ENCODE results near the gene RINT1. TPM values are rescaled to one million over a fixed set of nuclear protein-coding genes. Genes with fewer than 3 reads are reported as not detected.
A peak's percentile ranks its signal among the peaks of the same experiment; 100 is the strongest.

RINT1 gene
- total RNA-seq, 1 experiment from 2014 or later = 26.6 TPM

GRCh38 chr7:105581066-105581811, 49.2 kb downstream of the RINT1 start, which contains the start of gene EFCAB10 (continued):
- TF ChIP-seq ARID4B (CRISPR knock-in tag; IDR thresholded peaks at IDR 0.05; ENCODE audit: borderline replicate concordance) (peak; percentile 69), FOXK1 (CRISPR knock-in tag; IDR thresholded peaks at IDR 0.05) (peak; percentile 81)

GRCh38 chr7:105583061-105583460, 51.1 kb downstream of the RINT1 start:
- POLR2A ChIA-PET = no interaction called here
- H3K27ac Mint-ChIP-seq = no peak overlapping the region
- H3K4me1 Mint-ChIP-seq = peaks cover 20% of the 10 kb centered on the region
- DNase-seq (ENCODE audit: low spot score) (no peak), ATAC-seq (no peak)
- CTCF ChIA-PET = no interaction called here
- H3K36me3 Mint-ChIP-seq = peaks cover 14% of the 10 kb centered on the region
- no peak overlapping the region for H3K4me3 Mint-ChIP-seq
- peaks cover 28% of the 10 kb centered on the region for H3K9me3 Mint-ChIP-seq
- TF ChIP-seq SOX15 (CRISPR knock-in tag; IDR thresholded peaks at IDR 0.05) = no peak
- no peak for TF ChIP-seq ZNF219 (CRISPR knock-in tag; IDR thresholded peaks at IDR 0.05; ENCODE audit: borderline replicate concordance)
- TF ChIP-seq TP53 (CRISPR knock-in tag; IDR thresholded peaks at IDR 0.05) = no peak
- TF ChIP-seq ATF3 (CRISPR knock-in tag; conservative IDR thresholded peaks at IDR 0.05) = no peak
- no peak for TF ChIP-seq ZNF423 (CRISPR knock-in tag; IDR thresholded peaks at IDR 0.05)
- no peak for TF ChIP-seq NR2C2 (CRISPR knock-in tag; IDR thresholded peaks at IDR 0.05)
- no peak for TF ChIP-seq ZNF512 (CRISPR knock-in tag; IDR thresholded peaks at IDR 0.05; ENCODE audit: borderline replicate concordance)
- TF ChIP-seq JUN (CRISPR knock-in tag; IDR thresholded peaks at IDR 0.05) = no peak
- no peak for TF ChIP-seq HMGXB4 (CRISPR knock-in tag; IDR thresholded peaks at IDR 0.05)
- H3K27me3 Mint-ChIP-seq (ENCODE audit: low read depth) = peaks cover 4% of the 10 kb centered on the region; the same call in 1 of the 2 replicates

GRCh38 chr7:105584165-105584564, 52.2 kb downstream of the RINT1 start:
- Mint-ChIP-seq H3K27me3 (ENCODE audit: low read depth) (peaks cover 4% of the 10 kb centered on the region; the same call in 1 of the 2 replicates), H3K9me3 (peaks cover 28% of the 10 kb centered on the region), H3K27ac (no peak overlapping the region), H3K4me1 (peaks cover 22% of the 10 kb centered on the region), H3K4me3 (no peak overlapping the region), H3K36me3 (peaks cover 14% of the 10 kb centered on the region)
- no peak for ATAC-seq
- ChIA-PET POLR2A (no interaction called here), CTCF (no interaction called here)
- DNase-seq (ENCODE audit: low spot score) = no peak
- no peak for TF ChIP-seq MXD4 (CRISPR knock-in tag; IDR thresholded peaks at IDR 0.05; ENCODE audit: borderline replicate concordance)
- no peak for TF ChIP-seq ZNF532 (CRISPR knock-in tag; IDR thresholded peaks at IDR 0.05; ENCODE audit: borderline replicate concordance)
- TF ChIP-seq SMAD3 (CRISPR knock-in tag; IDR thresholded peaks at IDR 0.05; ENCODE audit: borderline replicate concordance) = no peak
- no peak for TF ChIP-seq IRF2 (CRISPR knock-in tag; IDR thresholded peaks at IDR 0.05; ENCODE audit: borderline replicate concordance, low read depth)
- no peak for TF ChIP-seq RELA (CRISPR knock-in tag; IDR thresholded peaks at IDR 0.05; ENCODE audit: borderline replicate concordance)

All from WTC11 (cell line).